HepG2 (cell line): ENCODE data around the gene CDK5RAP1. TPM values are rescaled to one million over a fixed set of nuclear protein-coding genes. Genes with fewer than 3 reads are reported as not detected.
A peak's percentile ranks its signal among the peaks of the same experiment; 100 is the strongest.

Source experiments
- CCAR2 ChIP-seq: fragments of 200-400 bp; formaldehyde crosslinking; optimal IDR thresholded peaks from 2 replicates; pipeline ENCODE3; 2018; ENCODE audit warnings: low read depth, mild to moderate bottlenecking, low read length, moderate library complexity
- ESRRA ChIP-seq: sonication (generic); formaldehyde crosslinking; IDR thresholded peaks from 2 replicates; pipeline ENCODE4 v1.5.1; 2020; ENCODE audit warnings: mild to moderate bottlenecking, low read depth, missing genetic modification reagents
- FOXP4 ChIP-seq: sonication (generic); formaldehyde crosslinking; IDR thresholded peaks from 2 replicates; pipeline ENCODE4 v1.4.0; 2020; ENCODE audit warnings: missing genetic modification reagents
- HNRNPH1 ChIP-seq: fragments of 200-400 bp; formaldehyde crosslinking; optimal IDR thresholded peaks from 2 replicates; pipeline ENCODE3; 2017; ENCODE audit warnings: mild to moderate bottlenecking, low read depth, low read length
- IKZF1 ChIP-seq: fragments of 450-650 bp; IDR thresholded peaks from 2 replicates; pipeline ENCODE4 v1.7.1; 2016
- JUND ChIP-seq: sonication (generic); formaldehyde crosslinking; IDR thresholded peaks from 2 replicates; pipeline ENCODE4 v1.8.0; 2022; ENCODE audit warnings: mild to moderate bottlenecking, missing genetic modification reagents
- KDM2A ChIP-seq: sonication (generic); formaldehyde crosslinking; IDR thresholded peaks from 2 replicates; pipeline ENCODE4 v1.4.0; 2020; ENCODE audit warnings: low read depth, missing genetic modification reagents, borderline replicate concordance
- MAF1 ChIP-seq: sonication (generic); formaldehyde crosslinking; IDR thresholded peaks from 2 replicates; pipeline ENCODE4 v1.5.0; 2020; ENCODE audit warnings: missing genetic modification reagents, borderline replicate concordance
- MIER3 ChIP-seq: IDR thresholded peaks from 2 replicates; pipeline ENCODE4 v1.6.1; 2016; ENCODE audit warnings: missing compliant biosample characterization, borderline replicate concordance
- MLX ChIP-seq: IDR thresholded peaks from 2 replicates; pipeline ENCODE4 v1.6.1; 2016
- PHB2 ChIP-seq: fragments of 450-650 bp; IDR thresholded peaks from 2 replicates; pipeline ENCODE4 v1.6.1; 2018; ENCODE audit not compliant: partially characterized antibody
- POGK ChIP-seq: sonication (generic); formaldehyde crosslinking; conservative IDR thresholded peaks from 2 replicates; pipeline ENCODE4 v1.8.0; 2022; ENCODE audit warnings: mild to moderate bottlenecking, moderate library complexity, missing genetic modification reagents
- SMARCC2 ChIP-seq: fragments of 450-650 bp; IDR thresholded peaks from 2 replicates; pipeline ENCODE4 v1.6.1; 2017; ENCODE audit warnings: antibody characterized with exemption, mild to moderate bottlenecking
- SP1 ChIP-seq, 2 experiments: fragments of 450-650 bp in 1 of 2; sonication (generic) in 1 of 2; formaldehyde crosslinking in 1 of 2; IDR thresholded peaks; 2 replicates each; pipeline versions ENCODE4 v1.4.0 to v1.6.1; 2016 to 2020; ENCODE audit warnings: missing genetic modification reagents in 1 of 2
- THYN1 ChIP-seq: sonication (generic); formaldehyde crosslinking; IDR thresholded peaks from 2 replicates; pipeline ENCODE4 v1.8.1; 2023; ENCODE audit warnings: low read depth, mild to moderate bottlenecking, moderate library complexity, missing genetic modification reagents, borderline replicate concordance
- ZNF20 ChIP-seq: sonication (generic); formaldehyde crosslinking; IDR thresholded peaks from 2 replicates; pipeline ENCODE4 v1.4.0; 2020; ENCODE audit warnings: mild to moderate bottlenecking, moderate library complexity, missing genetic modification reagents
- ZNF235 ChIP-seq: sonication (generic); formaldehyde crosslinking; IDR thresholded peaks from 2 replicates; pipeline ENCODE4 v1.8.1; 2023; ENCODE audit warnings: mild to moderate bottlenecking, missing genetic modification reagents, borderline replicate concordance
- ZNF260 ChIP-seq: sonication (generic); formaldehyde crosslinking; IDR thresholded peaks from 2 replicates; pipeline ENCODE4 v1.4.0; 2020; ENCODE audit warnings: missing genetic modification reagents, low read depth, mild to moderate bottlenecking, borderline replicate concordance
- ZNF354B ChIP-seq: sonication (generic); formaldehyde crosslinking; IDR thresholded peaks from 2 replicates; pipeline ENCODE4 v1.8.0; 2022; ENCODE audit warnings: mild to moderate bottlenecking, missing genetic modification reagents
- ZNF660 ChIP-seq: sonication (generic); formaldehyde crosslinking; IDR thresholded peaks from 2 replicates; pipeline ENCODE4 v1.5.1; 2020; ENCODE audit warnings: mild to moderate bottlenecking, low read depth, missing genetic modification reagents, borderline replicate concordance
- polyA plus RNA-seq, 8 experiments: library from polyadenylated mRNA; depleted of rRNA in 3 of 8; stranded (reverse) in 7 of 8; unstranded in 1 of 8; fragments of >200 nt; fragmentation: Illumina TruSeq in 4 of 8; extraction: Trizol in 4 of 8; gene quantifications; 2 replicates each; pipeline versions ENCODE4 v1.2.1 to v1.2.3, GENCODE V29; 2011 to 2016; ENCODE audit warnings: low read depth in 4 of 8, missing spikeins in 1 of 8, mixed read lengths in 1 of 8; ENCODE audit not compliant: insufficient read depth in 1 of 8
- total RNA-seq, 5 experiments: library from RNA; depleted of rRNA; stranded (reverse); fragments of >200 nt; fragmentation: Illumina TruSeq; extraction: Trizol; gene quantifications; 2 replicates each; pipeline ENCODE4 v1.2.3, GENCODE V29; 2016; ENCODE audit warnings: low read depth in 1 of 5
- TF ChIP-seq, protein P1 (sequence below): sonication (generic); formaldehyde crosslinking; IDR thresholded peaks from 2 replicates; pipeline ENCODE4 v1.8.0; 2023; ENCODE audit warnings: mild to moderate bottlenecking, missing genetic modification reagents
- TF ChIP-seq, protein P2 (sequence below), 2 experiments: fragments of 450-650 bp in 1 of 2; sonication (generic) in 1 of 2; formaldehyde crosslinking; IDR thresholded peaks; 2 replicates each; pipeline versions ENCODE4 v1.5.0 to v1.8.0; 2020 to 2022; ENCODE audit warnings: mild to moderate bottlenecking in 1 of 2, missing genetic modification reagents in 1 of 2

The CDK5RAP1 gene
- total and polyA plus RNA-seq, 2 of the 13 experiments (the other 11 are each of a cell fraction or from before 2014, with no cell fraction given), result 53.6 to 98.2 TPM

GRCh38 chr20:33443006-33443511 lies 41.7 kb upstream of the CDK5RAP1 start (continued):
- TF ChIP-seq MLX (CRISPR knock-in tag) (no peak), MIER3 (CRISPR knock-in tag) (no peak), POGK (CRISPR knock-in tag) (no peak), FOXP4 (no peak), SMARCC2 (no peak), ZNF260 (no peak), ZNF660 (CRISPR knock-in tag) (no peak), ZNF354B (no peak), PHB2 (no peak), SP1 (IDR thresholded peaks at IDR 0.05) (no peak), SP1 (CRISPR knock-in tag; IDR thresholded peaks at IDR 0.05) (no peak), ZNF235 (CRISPR knock-in tag) (no peak), CCAR2 (no peak), ZNF20 (no peak), KDM2A (CRISPR knock-in tag) (0 out of 2 replicates have a peak, but pooled peaks have one; percentile 17), MAF1 (CRISPR knock-in tag) (no peak), ESRRA (CRISPR knock-in tag) (no peak), HNRNPH1 (no peak), THYN1 (no peak), IKZF1 (no peak), JUND (no peak)
- TF ChIP-seq, protein P1, sequence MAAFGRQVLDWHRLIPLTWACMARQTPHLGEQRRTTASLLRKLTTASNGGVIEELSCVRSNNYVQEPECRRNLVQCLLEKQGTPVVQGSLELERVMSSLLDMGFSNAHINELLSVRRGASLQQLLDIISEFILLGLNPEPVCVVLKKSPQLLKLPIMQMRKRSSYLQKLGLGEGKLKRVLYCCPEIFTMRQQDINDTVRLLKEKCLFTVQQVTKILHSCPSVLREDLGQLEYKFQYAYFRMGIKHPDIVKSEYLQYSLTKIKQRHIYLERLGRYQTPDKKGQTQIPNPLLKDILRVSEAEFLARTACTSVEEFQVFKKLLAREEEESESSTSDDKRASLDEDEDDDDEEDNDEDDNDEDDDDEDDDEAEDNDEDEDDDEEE (CRISPR knock-in tag), result no peak
- TF ChIP-seq, protein P2, sequence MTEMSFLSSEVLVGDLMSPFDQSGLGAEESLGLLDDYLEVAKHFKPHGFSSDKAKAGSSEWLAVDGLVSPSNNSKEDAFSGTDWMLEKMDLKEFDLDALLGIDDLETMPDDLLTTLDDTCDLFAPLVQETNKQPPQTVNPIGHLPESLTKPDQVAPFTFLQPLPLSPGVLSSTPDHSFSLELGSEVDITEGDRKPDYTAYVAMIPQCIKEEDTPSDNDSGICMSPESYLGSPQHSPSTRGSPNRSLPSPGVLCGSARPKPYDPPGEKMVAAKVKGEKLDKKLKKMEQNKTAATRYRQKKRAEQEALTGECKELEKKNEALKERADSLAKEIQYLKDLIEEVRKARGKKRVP (CRISPR knock-in tag; IDR thresholded peaks at IDR 0.05), result no peak
